T-helper 1 cell treated with Interleukin-12 subunit alpha and Interleukin-12 subunit beta and Interleukin-4 antibody, amounts not matched to agents 30 μg/mL and 1 μg/mL, for 36 hours (primary cell): ENCODE results near the gene SNCA.

Experiments
- H3K27ac Mint-ChIP-seq: one replicate; pipeline ENCODE4 v1.8.0; 2021; ENCODE audit warnings: mild to moderate bottlenecking, mixed read lengths
- H3K27me3 Mint-ChIP-seq: one replicate; pipeline ENCODE4 v1.8.0; 2021; ENCODE audit warnings: low read depth, mixed read lengths
- H3K36me3 Mint-ChIP-seq: one replicate; pipeline ENCODE4 v1.8.0; 2021; ENCODE audit warnings: low read depth, mixed read lengths
- H3K4me1 Mint-ChIP-seq: one replicate; pipeline ENCODE4 v1.8.0; 2021; ENCODE audit warnings: low read depth, mixed read lengths
- H3K4me3 Mint-ChIP-seq: one replicate; pipeline ENCODE4 v1.8.0; 2021; ENCODE audit warnings: mild to moderate bottlenecking, moderate library complexity, mixed read lengths
- H3K9me3 Mint-ChIP-seq: one replicate; pipeline ENCODE4 v1.8.0; 2021; ENCODE audit warnings: mixed read lengths

The SNCA gene

GRCh38 chr4:89754531-89754930 lies 82.4 kb downstream of the SNCA start:
- H3K9me3 Mint-ChIP-seq: no peaks in the 10 kb centered on the region
- H3K27ac Mint-ChIP-seq: no peak overlapping the region
- H3K4me3 Mint-ChIP-seq: no peak overlapping the region
- H3K36me3 Mint-ChIP-seq: no peaks in the 10 kb centered on the region
- no peaks in the 10 kb centered on the region for H3K4me1 Mint-ChIP-seq
- no peaks in the 10 kb centered on the region for H3K27me3 Mint-ChIP-seq

- Mint-ChIP-seq H3K9me3 (no peaks in the 10 kb centered on the region), H3K4me1 (no peaks in the 10 kb centered on the region), H3K36me3 (no peaks in the 10 kb centered on the region), H3K27me3 (no peaks in the 10 kb centered on the region), H3K4me3 (no peak overlapping the region), H3K27ac (no peak overlapping the region)
Measured at GRCh38 chr4:89753601-89754066, 83.3 kb downstream of the SNCA start.

DNA sequence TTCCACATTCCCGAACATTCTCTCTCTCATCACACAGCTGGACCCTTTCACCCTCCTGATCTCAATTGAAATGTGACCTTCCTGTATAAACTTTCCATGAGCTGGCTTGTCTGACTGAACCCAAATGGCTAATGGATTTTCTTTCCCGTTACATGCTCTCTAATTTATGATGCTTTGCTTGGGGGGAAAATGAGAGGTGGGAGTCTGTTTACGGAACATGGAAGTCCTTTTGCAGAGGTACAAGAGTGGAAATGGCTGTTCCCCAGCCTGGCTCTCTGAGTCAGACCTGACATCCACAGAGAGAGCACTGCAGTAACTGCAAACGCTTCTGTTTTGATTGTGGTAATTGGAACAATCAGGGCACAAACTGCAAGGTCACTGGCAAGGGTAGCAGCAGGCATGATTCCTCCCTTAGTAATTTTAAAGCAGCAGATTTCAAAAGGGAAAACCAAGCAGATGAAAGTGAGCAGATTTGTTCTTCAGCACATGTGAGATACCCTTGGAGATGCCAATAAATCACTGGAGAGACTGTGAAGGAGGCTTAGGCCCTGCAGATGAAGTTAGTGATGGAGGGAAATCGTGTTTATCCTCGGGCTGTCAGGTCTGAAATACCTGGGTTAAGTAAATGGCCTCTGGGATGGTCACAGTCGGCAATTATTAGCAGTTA lies 83.9 kb downstream of the SNCA start:
- H3K27me3 Mint-ChIP-seq: no peaks in the 10 kb centered on the region
- H3K4me3 Mint-ChIP-seq: no peak overlapping the region
- no peak overlapping the region for H3K27ac Mint-ChIP-seq
- no peaks in the 10 kb centered on the region for H3K9me3 Mint-ChIP-seq
- no peaks in the 10 kb centered on the region for H3K4me1 Mint-ChIP-seq
- H3K36me3 Mint-ChIP-seq: no peaks in the 10 kb centered on the region

DNA sequence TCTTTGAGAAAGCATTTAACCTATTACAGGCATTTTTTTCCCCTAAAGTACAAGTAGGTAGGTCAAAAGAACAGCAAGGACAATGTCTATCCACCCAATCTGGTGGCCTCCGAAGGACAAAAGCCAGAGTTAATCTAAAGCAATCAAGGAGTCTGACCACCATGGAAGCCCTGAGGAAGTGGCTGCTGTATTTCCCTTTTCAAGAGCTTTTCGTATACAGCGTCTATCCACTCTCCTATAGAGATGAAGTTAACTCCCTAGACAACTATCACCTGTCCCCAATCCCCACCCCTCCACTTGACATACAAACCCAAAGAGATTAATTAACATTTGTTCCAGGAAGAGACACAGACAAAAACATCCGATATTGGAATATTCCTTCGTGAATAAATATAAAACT lies 85.5 kb downstream of the SNCA start:
- no peak overlapping the region for H3K4me3 Mint-ChIP-seq
- no peaks in the 10 kb centered on the region for H3K27me3 Mint-ChIP-seq
- no peaks in the 10 kb centered on the region for H3K36me3 Mint-ChIP-seq
- H3K27ac Mint-ChIP-seq: no peak overlapping the region
- no peaks in the 10 kb centered on the region for H3K4me1 Mint-ChIP-seq
- no peaks in the 10 kb centered on the region for H3K9me3 Mint-ChIP-seq

- Mint-ChIP-seq H3K4me3 (no peak overlapping the region), H3K4me1 (no peaks in the 10 kb centered on the region), H3K9me3 (no peaks in the 10 kb centered on the region), H3K27ac (no peak overlapping the region), H3K36me3 (no peaks in the 10 kb centered on the region), H3K27me3 (no peaks in the 10 kb centered on the region)
Measured at GRCh38 chr4:89746377-89746776, 90.6 kb downstream of the SNCA start.

- no peaks in the 10 kb centered on the region for H3K36me3 Mint-ChIP-seq
- H3K27ac Mint-ChIP-seq: no peak overlapping the region
- no peaks in the 10 kb centered on the region for H3K27me3 Mint-ChIP-seq
Measured at GRCh38 chr4:89745708-89746107, 91.3 kb downstream of the SNCA start.

GRCh38 chr4:89744914-89745313 lies 92.0 kb downstream of the SNCA start:
- Mint-ChIP-seq H3K4me1 (no peaks in the 10 kb centered on the region), H3K36me3 (no peaks in the 10 kb centered on the region), H3K9me3 (no peaks in the 10 kb centered on the region), H3K27me3 (no peaks in the 10 kb centered on the region), H3K4me3 (no peak overlapping the region), H3K27ac (no peak overlapping the region)

More at GRCh38 chr4:89745708-89746107, 91.3 kb downstream of the SNCA start:
- Mint-ChIP-seq H3K4me3 (no peak overlapping the region), H3K4me1 (no peaks in the 10 kb centered on the region), H3K9me3 (no peaks in the 10 kb centered on the region)

- Mint-ChIP-seq H3K9me3 (no peaks in the 10 kb centered on the region), H3K36me3 (no peaks in the 10 kb centered on the region), H3K4me1 (no peaks in the 10 kb centered on the region), H3K27me3 (no peaks in the 10 kb centered on the region), H3K27ac (no peak overlapping the region), H3K4me3 (no peak overlapping the region)
Measured at GRCh38 chr4:89741768-89742167, 95.2 kb downstream of the SNCA start.

GRCh38 chr4:89739311-89739988 lies 97.5 kb downstream of the SNCA start:
- Mint-ChIP-seq H3K36me3 (no peaks in the 10 kb centered on the region), H3K27ac (no peak overlapping the region), H3K4me1 (no peaks in the 10 kb centered on the region), H3K9me3 (no peaks in the 10 kb centered on the region), H3K27me3 (no peaks in the 10 kb centered on the region), H3K4me3 (no peak overlapping the region)

DNA sequence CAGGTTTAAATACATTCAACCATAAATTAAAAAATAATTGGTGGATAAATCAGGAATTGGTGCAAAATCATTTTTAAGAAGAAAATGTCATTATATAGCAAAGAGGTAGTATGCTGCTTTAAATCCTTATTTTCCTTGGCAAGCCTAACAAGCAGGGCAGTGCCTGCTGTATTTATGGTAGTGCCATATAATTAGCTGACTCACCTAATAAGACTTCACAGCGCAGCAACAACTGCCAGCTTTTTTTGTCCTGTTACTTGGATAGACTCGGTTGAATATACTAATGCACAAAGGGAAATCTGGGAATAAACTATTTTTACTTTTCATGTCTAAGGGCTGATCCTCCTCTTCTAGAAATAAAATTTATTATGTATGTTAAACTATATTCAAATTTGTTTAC lies 99.1 kb downstream of the SNCA start:
- no peaks in the 10 kb centered on the region for H3K4me1 Mint-ChIP-seq
- H3K27me3 Mint-ChIP-seq: no peaks in the 10 kb centered on the region
- no peak overlapping the region for H3K4me3 Mint-ChIP-seq
- H3K36me3 Mint-ChIP-seq: no peaks in the 10 kb centered on the region
- no peak overlapping the region for H3K27ac Mint-ChIP-seq
- H3K9me3 Mint-ChIP-seq: no peaks in the 10 kb centered on the region

- Mint-ChIP-seq H3K4me1 (no peaks in the 10 kb centered on the region), H3K4me3 (no peak overlapping the region), H3K27ac (no peak overlapping the region), H3K27me3 (no peaks in the 10 kb centered on the region), H3K9me3 (no peaks in the 10 kb centered on the region), H3K36me3 (no peaks in the 10 kb centered on the region)
Measured at GRCh38 chr4:89733946-89734345, 103.0 kb downstream of the SNCA start.

DNA sequence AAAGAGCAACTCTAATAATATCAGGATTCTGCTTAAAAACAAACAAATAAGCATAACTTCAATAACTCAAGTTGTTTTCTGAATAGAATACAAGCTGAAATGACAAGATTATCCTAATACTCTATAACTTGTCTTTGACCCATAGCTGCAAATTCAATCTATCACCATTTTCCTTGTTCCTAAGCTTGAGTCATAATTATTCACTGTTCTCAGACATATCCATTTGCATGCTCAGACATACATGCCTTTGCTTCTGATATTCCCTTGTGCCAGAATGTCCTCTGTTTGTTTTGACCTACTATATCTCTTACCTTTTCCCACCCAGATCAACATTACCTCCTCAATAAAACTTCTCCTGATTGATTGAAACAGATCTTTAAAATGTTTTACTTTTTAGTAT lies 109.7 kb downstream of the SNCA start:
- Mint-ChIP-seq H3K36me3 (no peaks in the 10 kb centered on the region), H3K27ac (no peak overlapping the region), H3K4me1 (no peaks in the 10 kb centered on the region), H3K4me3 (no peak overlapping the region), H3K27me3 (no peaks in the 10 kb centered on the region), H3K9me3 (no peaks in the 10 kb centered on the region)

DNA sequence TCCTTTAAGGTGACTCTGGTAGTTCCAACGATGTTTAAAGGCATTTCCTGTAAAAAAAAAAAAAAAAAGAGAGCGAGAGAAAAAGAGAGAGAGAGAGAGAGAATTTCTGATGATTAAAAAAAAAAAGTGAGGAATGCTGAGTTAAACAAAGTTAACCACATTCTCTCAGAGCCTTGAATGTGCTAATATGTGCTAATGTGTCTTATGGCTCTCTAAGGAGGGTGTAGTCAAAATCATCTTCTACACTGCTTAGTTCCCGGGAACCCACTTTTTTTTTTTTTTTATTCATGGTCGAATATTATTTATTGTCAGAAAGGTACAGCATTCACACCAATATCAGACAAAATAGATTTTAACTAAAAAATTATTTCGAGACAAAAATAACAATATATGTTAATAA lies 111.7 kb downstream of the SNCA start:
- no peak overlapping the region for H3K4me3 Mint-ChIP-seq
- H3K27me3 Mint-ChIP-seq: no peaks in the 10 kb centered on the region
- no peaks in the 10 kb centered on the region for H3K4me1 Mint-ChIP-seq
- H3K9me3 Mint-ChIP-seq: no peaks in the 10 kb centered on the region
- no peaks in the 10 kb centered on the region for H3K36me3 Mint-ChIP-seq
- no peak overlapping the region for H3K27ac Mint-ChIP-seq

DNA sequence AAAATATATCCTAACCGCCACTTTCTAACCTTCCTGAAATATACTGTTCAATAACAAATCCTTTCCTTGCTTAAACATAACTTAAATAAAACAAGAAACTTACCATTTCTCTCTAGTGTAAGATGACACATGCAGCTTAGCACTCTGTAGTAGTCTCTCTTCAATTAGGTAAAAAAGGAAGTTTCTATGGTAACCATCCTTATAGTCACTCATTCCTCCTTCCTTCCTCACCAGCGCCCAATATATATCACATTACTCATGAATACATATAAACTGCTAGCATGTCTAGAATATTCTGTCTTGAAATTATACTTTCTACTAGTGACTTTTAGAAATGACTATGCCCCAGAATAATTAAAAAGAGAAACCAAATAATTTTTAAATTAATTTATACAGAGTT lies 112.2 kb downstream of the SNCA start:
- Mint-ChIP-seq H3K27ac (no peak overlapping the region), H3K27me3 (no peaks in the 10 kb centered on the region), H3K4me3 (no peak overlapping the region), H3K9me3 (no peaks in the 10 kb centered on the region), H3K36me3 (no peaks in the 10 kb centered on the region), H3K4me1 (no peaks in the 10 kb centered on the region)

DNA sequence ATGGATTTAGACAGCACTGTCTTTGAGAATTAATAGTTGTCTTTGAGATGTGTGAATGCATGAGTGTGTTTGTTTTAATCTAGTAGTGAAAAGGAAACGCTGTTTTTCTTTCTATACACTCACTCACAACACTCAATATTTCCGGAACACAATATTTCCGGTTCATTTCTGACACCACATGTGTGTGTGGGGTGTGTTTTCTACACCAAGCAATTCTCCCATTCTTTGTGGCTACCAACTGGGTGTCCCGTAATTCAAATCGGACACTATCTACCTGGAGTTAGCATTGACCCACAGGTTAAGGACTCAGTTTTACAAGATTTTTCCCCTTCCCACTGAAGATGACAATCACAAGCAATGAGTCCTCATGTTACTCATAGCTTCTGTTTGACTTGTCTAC lies 113.9 kb downstream of the SNCA start:
- H3K4me3 Mint-ChIP-seq: no peak overlapping the region
- no peaks in the 10 kb centered on the region for H3K27me3 Mint-ChIP-seq
- H3K36me3 Mint-ChIP-seq: no peaks in the 10 kb centered on the region
- no peak overlapping the region for H3K27ac Mint-ChIP-seq
- no peaks in the 10 kb centered on the region for H3K9me3 Mint-ChIP-seq
- H3K4me1 Mint-ChIP-seq: no peaks in the 10 kb centered on the region
